GM12874 (cell line): Measurements from ENCODE around the gene CRMP1.

Experiments used
- CTCF ChIP-seq: IDR thresholded peaks from 2 replicates; pipeline ENCODE4 v1.5.1; 2011; ENCODE audit warnings: low read depth, mild to moderate bottlenecking, control low read depth, low read length, moderate library complexity; ENCODE audit not compliant: insufficient read depth

CRMP1 gene

GRCh38 chr4:5845035-5845905, 47.6 kb downstream of the CRMP1 start:
- no peak for TF ChIP-seq CTCF

GRCh38 chr4:5843573-5844530, 49.0 kb downstream of the CRMP1 start:
- no peak for TF ChIP-seq CTCF

GRCh38 chr4:5842456-5842855, 50.4 kb downstream of the CRMP1 start:
- no peak for TF ChIP-seq CTCF

GRCh38 chr4:5839751-5840674, 52.9 kb downstream of the CRMP1 start:
- TF ChIP-seq CTCF: no peak

GRCh38 chr4:5839332-5839731, 53.6 kb downstream of the CRMP1 start:
- TF ChIP-seq CTCF: no peak

GRCh38 chr4:5836943-5837342, 55.9 kb downstream of the CRMP1 start:
- no peak for TF ChIP-seq CTCF

GRCh38 chr4:5828005-5828391, 64.9 kb downstream of the CRMP1 start:
- no peak for TF ChIP-seq CTCF
